Measurements from ENCODE around the gene SORCS1.

Gene SORCS1

GRCh38 chr10:106788982-106789381, 375.5 kb downstream of the SORCS1 start:
- H3K4me1 ChIP-seq (ENCODE audit: control insufficient read depth, insufficient read depth, low read length): no peaks in the 10 kb centered on the region
- H3K36me3 ChIP-seq (ENCODE audit: control insufficient read depth in 2 of 2, insufficient read depth in 1 of 2, low read length in 2 of 2): no peaks in the 10 kb centered on the region
- POLR2A ChIA-PET: no interaction called here
- TF ChIP-seq CTCF (tag by site-specific recombination; IDR thresholded peaks at IDR 0.05) (no peak), ZNF18 (tag by site-specific recombination; IDR thresholded peaks at IDR 0.05) (no peak), ZNF391 (tag by site-specific recombination; IDR thresholded peaks at IDR 0.05; ENCODE audit: borderline replicate concordance, low read depth) (no peak), ZNF239 (tag by site-specific recombination; IDR thresholded peaks at IDR 0.05) (no peak), ZNF2 (tag by site-specific recombination; IDR thresholded peaks at IDR 0.05) (no peak), ZNF24 (tag by site-specific recombination; IDR thresholded peaks at IDR 0.05) (no peak), SETDB1 (IDR thresholded peaks at IDR 0.05; ENCODE audit: insufficient read length, low read length) (no peak), ZNF23 (tag by site-specific recombination; IDR thresholded peaks at IDR 0.05; ENCODE audit: borderline replicate concordance) (no peak), ZFHX2 (tag by site-specific recombination; conservative IDR thresholded peaks at IDR 0.05) (no peak), TCF7L2 (IDR thresholded peaks at IDR 0.05; ENCODE audit: borderline replicate concordance, low read depth, low read length) (no peak), ZNF335 (tag by site-specific recombination; conservative IDR thresholded peaks at IDR 0.05) (no peak), AEBP2 (tag by site-specific recombination; IDR thresholded peaks at IDR 0.05; ENCODE audit: borderline replicate concordance) (no peak), MZF1 (tag by site-specific recombination; IDR thresholded peaks at IDR 0.05; ENCODE audit: borderline replicate concordance) (no peak), ZNF133 (tag by site-specific recombination; IDR thresholded peaks at IDR 0.05) (no peak), ZSCAN18 (tag by site-specific recombination; IDR thresholded peaks at IDR 0.05) (no peak), ZNF202 (tag by site-specific recombination; IDR thresholded peaks at IDR 0.05; ENCODE audit: borderline replicate concordance) (no peak), IKZF3 (tag by site-specific recombination; IDR thresholded peaks at IDR 0.05) (no peak), ZNF776 (tag by site-specific recombination; IDR thresholded peaks at IDR 0.05; ENCODE audit: borderline replicate concordance) (no peak), HOXD13 (CRISPR knock-in tag; IDR thresholded peaks at IDR 0.05; ENCODE audit: borderline replicate concordance) (no peak), ZNF792 (tag by site-specific recombination; IDR thresholded peaks at IDR 0.05) (no peak)
- no peak overlapping the region for H3K4me3 ChIP-seq (ENCODE audit: low read depth, low read length)
- H3K9me3 ChIP-seq (ENCODE audit: control insufficient read depth, insufficient read depth, low read depth, low read length): no peaks in the 10 kb centered on the region
- CTCF ChIA-PET: no interaction called here
- no peak overlapping the region for H3K27ac ChIP-seq (ENCODE audit: extremely low read depth, low read depth, low read length)

GRCh38 chr10:106785528-106785927, 379.0 kb downstream of the SORCS1 start:
- no peaks in the 10 kb centered on the region for H3K36me3 ChIP-seq (ENCODE audit: control insufficient read depth in 2 of 2, insufficient read depth in 1 of 2, low read length in 2 of 2)
- H3K9me3 ChIP-seq (ENCODE audit: control insufficient read depth, insufficient read depth, low read depth, low read length): no peaks in the 10 kb centered on the region
- CTCF ChIA-PET: no interaction called here
- H3K27ac ChIP-seq (ENCODE audit: extremely low read depth, low read depth, low read length): no peak overlapping the region
- POLR2A ChIA-PET: no interaction called here
- no peak overlapping the region for H3K4me3 ChIP-seq (ENCODE audit: low read depth, low read length)
- H3K4me1 ChIP-seq (ENCODE audit: control insufficient read depth, insufficient read depth, low read length): no peaks in the 10 kb centered on the region
- no peak for TF ChIP-seq PRDM10 (tag by site-specific recombination; IDR thresholded peaks at IDR 0.05)
- TF ChIP-seq ZNF830 (tag by site-specific recombination; IDR thresholded peaks at IDR 0.05; ENCODE audit: low read depth): no peak
- no peak for TF ChIP-seq ZNF324 (tag by site-specific recombination; IDR thresholded peaks at IDR 0.05)
- no peak for TF ChIP-seq ZBTB8A (tag by site-specific recombination; IDR thresholded peaks at IDR 0.05)
- no peak for TF ChIP-seq OVOL3 (tag by site-specific recombination; IDR thresholded peaks at IDR 0.05)
- no peak for TF ChIP-seq ZNF544 (tag by site-specific recombination; IDR thresholded peaks at IDR 0.05)
- no peak for TF ChIP-seq GLIS2 (tag by site-specific recombination; IDR thresholded peaks at IDR 0.05)
- TF ChIP-seq ZNF571 (tag by site-specific recombination; IDR thresholded peaks at IDR 0.05): no peak

All from HEK293 (cell line).